GM18520 (cell line): ENCODE measurements around the gene VSIG1.

Experiments
- ATAC-seq: cut with Tn5 transposase; IDR thresholded peaks from one replicate; pipeline ENCODE4 v1.9.1; 2021; ENCODE audit not compliant: unreplicated experiment

VSIG1 gene

GRCh38 chrX:108064001-108064400 lies 19.1 kb downstream of the VSIG1 start:
- ATAC-seq: no peak

- no peak for ATAC-seq
Observed at GRCh38 chrX:108064613-108065012, 19.7 kb downstream of the VSIG1 start.

GRCh38 chrX:108068121-108068520 lies 23.3 kb downstream of the VSIG1 start:
- ATAC-seq: no peak

- no peak for ATAC-seq
Observed at GRCh38 chrX:108070891-108071290, 26.0 kb downstream of the VSIG1 start.

- ATAC-seq: no peak
Observed at GRCh38 chrX:108071578-108071977, 26.7 kb downstream of the VSIG1 start.

GRCh38 chrX:108072746-108073145 lies 27.9 kb downstream of the VSIG1 start:
- ATAC-seq: no peak

- no peak for ATAC-seq
Observed at GRCh38 chrX:108081110-108081509, 36.2 kb downstream of the VSIG1 start.

- ATAC-seq: no peak
Observed at GRCh38 chrX:108087792-108088191, 42.9 kb downstream of the VSIG1 start.

GRCh38 chrX:108088511-108088910 lies 43.6 kb downstream of the VSIG1 start:
- ATAC-seq: no peak

- no peak for ATAC-seq
Observed at GRCh38 chrX:108090491-108091263, 45.8 kb downstream of the VSIG1 start.

GRCh38 chrX:108091264-108091877 lies 46.5 kb downstream of the VSIG1 start, which contains the start of the genes ATG4A and PSMD10:
TSS of gene ATG4A (plus strand) at chrX:108091778. CDS start at chrX:108091827, 49 bp downstream.
TSS of gene PSMD10 (minus strand) at chrX:108091542. CDS start at chrX:108091520, 22 bp downstream.
- ATAC-seq: peak; percentile 96

GRCh38 chrX:108091878-108092291 lies 47.0 kb downstream of the VSIG1 start:
- peak; percentile 16 for ATAC-seq

GRCh38 chrX:108097380-108097779 lies 52.5 kb downstream of the VSIG1 start:
- no peak for ATAC-seq

- ATAC-seq: no peak
Observed at GRCh38 chrX:108105473-108105872, 60.6 kb downstream of the VSIG1 start.

GRCh38 chrX:108114541-108114940 lies 69.7 kb downstream of the VSIG1 start:
- no peak for ATAC-seq

GRCh38 chrX:108117988-108118387 lies 73.1 kb downstream of the VSIG1 start:
- ATAC-seq: no peak

GRCh38 chrX:108121291-108121690 lies 76.4 kb downstream of the VSIG1 start:
- no peak for ATAC-seq

GRCh38 chrX:108122748-108123147 lies 77.9 kb downstream of the VSIG1 start:
- no peak for ATAC-seq

GRCh38 chrX:108123591-108124366 lies 78.9 kb downstream of the VSIG1 start:
- ATAC-seq: no peak

GRCh38 chrX:108126661-108127060 lies 81.8 kb downstream of the VSIG1 start:
- no peak for ATAC-seq

- ATAC-seq: no peak
Observed at GRCh38 chrX:108127152-108127551, 82.3 kb downstream of the VSIG1 start.
